Neural cell (in vitro differentiated cells): ENCODE measurements around the gene PRAMEF6.
"Not testable (repeated sequence)": the region's sequence is repeated elsewhere in the genome, so short reads cannot be mapped to it uniquely, and the experiment has no call there.

Experiments used
- EP300 ChIP-seq: fragments of 450-650 bp; conservative IDR thresholded peaks from 2 replicates; pipeline ENCODE4 v1.6.1; 2014; ENCODE audit warnings: antibody characterized with exemption, mild to moderate bottlenecking, moderate library complexity; ENCODE audit not compliant: poor library complexity, severe bottlenecking
- POLR2AphosphoS5 ChIP-seq: IDR thresholded peaks from 2 replicates; pipeline ENCODE4 v1.6.1; 2012
- TF ChIP-seq, protein P1 (sequence below): fragments of 450-650 bp; IDR thresholded peaks from 2 replicates; pipeline ENCODE4 v1.5.1; 2014; ENCODE audit warnings: antibody characterized with exemption, mild to moderate bottlenecking, moderate library complexity; ENCODE audit not compliant: poor library complexity, severe bottlenecking

DNA sequence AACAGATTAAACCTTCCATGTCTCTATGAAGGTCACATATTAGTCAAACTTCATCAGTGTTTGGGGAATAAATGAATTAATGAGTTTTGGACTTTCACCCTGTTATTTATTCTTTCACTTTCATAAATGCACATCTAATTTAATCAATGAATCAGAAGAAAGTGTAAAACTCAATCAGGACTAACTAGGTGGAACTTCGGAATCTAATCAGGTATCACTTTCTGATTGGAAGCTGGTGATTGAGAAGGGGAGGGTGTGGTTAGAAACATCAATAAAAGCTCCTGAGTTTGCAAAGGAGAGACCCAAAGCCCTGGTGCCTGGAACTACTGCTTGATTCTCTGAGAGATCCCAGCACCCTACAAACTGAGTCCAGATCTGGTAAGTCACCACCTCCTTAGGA lies 31.1 kb downstream of the PRAMEF6 start, which contains the start of gene PRAMEF7:
- TF ChIP-seq EP300, POLR2AphosphoS5: not testable (repeated sequence)
- TF ChIP-seq, protein P1, sequence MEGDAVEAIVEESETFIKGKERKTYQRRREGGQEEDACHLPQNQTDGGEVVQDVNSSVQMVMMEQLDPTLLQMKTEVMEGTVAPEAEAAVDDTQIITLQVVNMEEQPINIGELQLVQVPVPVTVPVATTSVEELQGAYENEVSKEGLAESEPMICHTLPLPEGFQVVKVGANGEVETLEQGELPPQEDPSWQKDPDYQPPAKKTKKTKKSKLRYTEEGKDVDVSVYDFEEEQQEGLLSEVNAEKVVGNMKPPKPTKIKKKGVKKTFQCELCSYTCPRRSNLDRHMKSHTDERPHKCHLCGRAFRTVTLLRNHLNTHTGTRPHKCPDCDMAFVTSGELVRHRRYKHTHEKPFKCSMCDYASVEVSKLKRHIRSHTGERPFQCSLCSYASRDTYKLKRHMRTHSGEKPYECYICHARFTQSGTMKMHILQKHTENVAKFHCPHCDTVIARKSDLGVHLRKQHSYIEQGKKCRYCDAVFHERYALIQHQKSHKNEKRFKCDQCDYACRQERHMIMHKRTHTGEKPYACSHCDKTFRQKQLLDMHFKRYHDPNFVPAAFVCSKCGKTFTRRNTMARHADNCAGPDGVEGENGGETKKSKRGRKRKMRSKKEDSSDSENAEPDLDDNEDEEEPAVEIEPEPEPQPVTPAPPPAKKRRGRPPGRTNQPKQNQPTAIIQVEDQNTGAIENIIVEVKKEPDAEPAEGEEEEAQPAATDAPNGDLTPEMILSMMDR, result not testable (repeated sequence)
